GM19467 (cell line): Measurements from ENCODE around the gene BEND5.
A peak's percentile ranks its signal among the peaks of the same experiment; 100 is the strongest.

Experiments
- ATAC-seq: cut with Tn5 transposase; IDR thresholded peaks from one replicate; pipeline ENCODE4 v1.9.1; 2021; ENCODE audit warnings: mild to moderate bottlenecking, moderate library complexity; ENCODE audit not compliant: unreplicated experiment

BEND5 gene

GRCh38 chr1:48684381-48684780, 92.3 kb downstream of the BEND5 start:
- no peak for ATAC-seq

- ATAC-seq = no peak
These were observed 92.9 kb downstream of the BEND5 start for GRCh38 chr1:48683839-48684238.

GRCh38 chr1:48681476-48682305, 95.0 kb downstream of the BEND5 start:
- no peak for ATAC-seq

- ATAC-seq = no peak
These were observed 96.2 kb downstream of the BEND5 start for GRCh38 chr1:48680411-48681035.

GRCh38 chr1:48679859-48680258, 96.8 kb downstream of the BEND5 start:
- no peak for ATAC-seq

GRCh38 chr1:48678710-48679505, 97.8 kb downstream of the BEND5 start:
- ATAC-seq = peak; percentile 41
